ENCODE measurements around the gene CALY. TPM values are rescaled to one million over a fixed set of nuclear protein-coding genes. Genes with fewer than 3 reads are reported as not detected.

CALY gene
- total RNA-seq, 1 experiment from 2014 or later, result 0.47 TPM

DNA sequence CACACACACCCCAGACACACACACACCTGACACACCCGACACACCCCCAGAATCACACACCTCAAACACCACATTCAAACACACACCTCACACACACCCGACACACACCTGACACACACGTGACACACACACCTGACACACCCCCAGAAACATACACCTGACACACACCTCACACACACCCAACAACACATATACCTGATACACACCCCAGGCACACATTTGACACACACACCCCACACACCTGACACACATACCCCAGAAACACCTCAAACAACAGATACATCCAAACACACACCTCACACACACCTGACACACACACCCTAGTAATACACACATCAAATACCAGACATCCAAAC is 652 bp upstream of the CALY start:
- CTCF ChIA-PET, result no interaction called here
- H3K27me3 ChIP-seq (ENCODE audit: insufficient read depth, low read length), result no peaks in the 10 kb centered on the region
- no peak overlapping the region for H3K9ac ChIP-seq (ENCODE audit: low read length)
- TF ChIP-seq ELF1 (IDR thresholded peaks at IDR 0.05; ENCODE audit: borderline replicate concordance, low read depth) (no peak), MAX (IDR thresholded peaks at IDR 0.05) (no peak), POLR2AphosphoS5 (IDR thresholded peaks at IDR 0.05; ENCODE audit: low read depth, low read length) (no peak), ATF3 (IDR thresholded peaks at IDR 0.05) (no peak), YY1 (IDR thresholded peaks at IDR 0.05; ENCODE audit: extremely low read depth, insufficient replicate concordance, low read depth, low read length) (no peak), JUND (IDR thresholded peaks at IDR 0.05) (no peak), ZFX (IDR thresholded peaks at IDR 0.05) (no peak), EZH2 (IDR thresholded peaks at IDR 0.05) (no peak), ZNF274 (IDR thresholded peaks at IDR 0.05; ENCODE audit: low read depth, low read length) (no peak), SIN3A (IDR thresholded peaks at IDR 0.05; ENCODE audit: low read depth) (no peak), POLR2A (IDR thresholded peaks at IDR 0.05; ENCODE audit: borderline replicate concordance, extremely low read depth, insufficient read depth, insufficient read length) (no peak), CBX3 (IDR thresholded peaks at IDR 0.05; ENCODE audit: low read depth) (no peak), CEBPB (IDR thresholded peaks at IDR 0.05; ENCODE audit: low read depth) (no peak), TCF7L2 (IDR thresholded peaks at IDR 0.05; ENCODE audit: borderline replicate concordance, extremely low read depth, insufficient read depth, insufficient read length) (no peak), REST (IDR thresholded peaks at IDR 0.05; ENCODE audit: low read depth) (no peak), EZH2phosphoT487 (IDR thresholded peaks at IDR 0.05; ENCODE audit: borderline replicate concordance) (no peak), EGR1 (IDR thresholded peaks at IDR 0.05; ENCODE audit: low read depth) (no peak)
- TF ChIP-seq, protein P1, sequence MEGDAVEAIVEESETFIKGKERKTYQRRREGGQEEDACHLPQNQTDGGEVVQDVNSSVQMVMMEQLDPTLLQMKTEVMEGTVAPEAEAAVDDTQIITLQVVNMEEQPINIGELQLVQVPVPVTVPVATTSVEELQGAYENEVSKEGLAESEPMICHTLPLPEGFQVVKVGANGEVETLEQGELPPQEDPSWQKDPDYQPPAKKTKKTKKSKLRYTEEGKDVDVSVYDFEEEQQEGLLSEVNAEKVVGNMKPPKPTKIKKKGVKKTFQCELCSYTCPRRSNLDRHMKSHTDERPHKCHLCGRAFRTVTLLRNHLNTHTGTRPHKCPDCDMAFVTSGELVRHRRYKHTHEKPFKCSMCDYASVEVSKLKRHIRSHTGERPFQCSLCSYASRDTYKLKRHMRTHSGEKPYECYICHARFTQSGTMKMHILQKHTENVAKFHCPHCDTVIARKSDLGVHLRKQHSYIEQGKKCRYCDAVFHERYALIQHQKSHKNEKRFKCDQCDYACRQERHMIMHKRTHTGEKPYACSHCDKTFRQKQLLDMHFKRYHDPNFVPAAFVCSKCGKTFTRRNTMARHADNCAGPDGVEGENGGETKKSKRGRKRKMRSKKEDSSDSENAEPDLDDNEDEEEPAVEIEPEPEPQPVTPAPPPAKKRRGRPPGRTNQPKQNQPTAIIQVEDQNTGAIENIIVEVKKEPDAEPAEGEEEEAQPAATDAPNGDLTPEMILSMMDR (IDR thresholded peaks at IDR 0.05 in 2 of 3, conservative IDR thresholded peaks at IDR 0.05 in 1 of 3; ENCODE audit: borderline replicate concordance in 1 of 3, insufficient read depth in 1 of 3, low read depth in 2 of 3, low read length in 2 of 3), result no peak
- TF ChIP-seq, protein P2, sequence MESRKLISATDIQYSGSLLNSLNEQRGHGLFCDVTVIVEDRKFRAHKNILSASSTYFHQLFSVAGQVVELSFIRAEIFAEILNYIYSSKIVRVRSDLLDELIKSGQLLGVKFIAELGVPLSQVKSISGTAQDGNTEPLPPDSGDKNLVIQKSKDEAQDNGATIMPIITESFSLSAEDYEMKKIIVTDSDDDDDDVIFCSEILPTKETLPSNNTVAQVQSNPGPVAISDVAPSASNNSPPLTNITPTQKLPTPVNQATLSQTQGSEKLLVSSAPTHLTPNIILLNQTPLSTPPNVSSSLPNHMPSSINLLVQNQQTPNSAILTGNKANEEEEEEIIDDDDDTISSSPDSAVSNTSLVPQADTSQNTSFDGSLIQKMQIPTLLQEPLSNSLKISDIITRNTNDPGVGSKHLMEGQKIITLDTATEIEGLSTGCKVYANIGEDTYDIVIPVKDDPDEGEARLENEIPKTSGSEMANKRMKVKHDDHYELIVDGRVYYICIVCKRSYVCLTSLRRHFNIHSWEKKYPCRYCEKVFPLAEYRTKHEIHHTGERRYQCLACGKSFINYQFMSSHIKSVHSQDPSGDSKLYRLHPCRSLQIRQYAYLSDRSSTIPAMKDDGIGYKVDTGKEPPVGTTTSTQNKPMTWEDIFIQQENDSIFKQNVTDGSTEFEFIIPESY (IDR thresholded peaks at IDR 0.05; ENCODE audit: extremely low read depth, insufficient replicate concordance, low read length), result no peak
- intact Hi-C loops (cut with micrococcal nuclease), result no loop called here
- H3K4me3 ChIP-seq (replicated peaks in 1 of 2; ENCODE audit: low read depth in 1 of 2, low read length in 2 of 2), result no peak overlapping the region
- H3K36me3 ChIP-seq (ENCODE audit: control insufficient read depth in 1 of 2, insufficient read depth in 2 of 2, low read length in 2 of 2), result no peaks in the 10 kb centered on the region
- no peaks in the 10 kb centered on the region for H3K9me3 ChIP-seq (ENCODE audit: control insufficient read depth in 1 of 2, insufficient read depth in 1 of 2, low read depth in 1 of 2, low read length in 2 of 2)
- H4K20me1 ChIP-seq (ENCODE audit: insufficient read depth), result no peaks in the 10 kb centered on the region
- H3K79me2 ChIP-seq (ENCODE audit: insufficient read depth, low read length), result no peaks in the 10 kb centered on the region
- POLR2A ChIA-PET, result no interaction called here
- no peak overlapping the region for H2AFZ ChIP-seq (ENCODE audit: low read depth, low read length, poor library complexity, severe bottlenecking)
- RAD21 ChIA-PET (ENCODE audit: low non-redundant PET in 1 of 2, low total read pairs in 2 of 2, uncharacterized antibody in 2 of 2, unreplicated experiment in 2 of 2), result no interaction called here
- no TSS peak for BruUV-seq (replicated peaks)
- no peaks in the 10 kb centered on the region for H3K4me1 ChIP-seq (ENCODE audit: control insufficient read depth in 1 of 2, insufficient read depth in 2 of 2, low read length in 2 of 2)
- H3K9me2 ChIP-seq (ENCODE audit: insufficient read depth), result no peaks in the 10 kb centered on the region
- H3K4me2 ChIP-seq (ENCODE audit: low read length), result no peak overlapping the region
- no peak overlapping the region for H3K27ac ChIP-seq (ENCODE audit: low read depth, low read length)
- ATAC-seq (no peak), DNase-seq (ENCODE audit: low read depth, low spot score) (no peak)

All from HCT116 (cell line).